GM23248 (cell line): ENCODE measurements around the gene CLMP. TPM values are rescaled to one million over a fixed set of nuclear protein-coding genes. Genes with fewer than 3 reads are reported as not detected.

Experiments
- DNase-seq: peaks from one replicate; pipeline ENCODE4 v3.0.0-alpha.2; 2015
- H2AFZ ChIP-seq: fragments of 200-600 bp; sonication (generic); 2 replicates; pipeline ENCODE4 v1.6.1; 2016; ENCODE audit warnings: antibody characterized with exemption
- H3F3A ChIP-seq: fragments of 200-600 bp; sonication (generic); 2 replicates; pipeline ENCODE4 v1.6.1; 2016; ENCODE audit warnings: mild to moderate bottlenecking, antibody characterized with exemption, mixed run types; ENCODE audit not compliant: insufficient read depth
- H3K27ac ChIP-seq: fragments of 200-600 bp; sonication (generic); 2 replicates; pipeline ENCODE4 v1.5.1; 2016; ENCODE audit warnings: mild to moderate bottlenecking
- H3K27me3 ChIP-seq: fragments of 200-600 bp; sonication (generic); replicated peaks from 2 replicates; pipeline ENCODE4 v1.6.1; 2016; ENCODE audit warnings: mild to moderate bottlenecking; ENCODE audit not compliant: insufficient read depth
- H3K36me3 ChIP-seq: fragments of 200-600 bp; sonication (generic); 2 replicates; pipeline ENCODE4 v1.6.1; 2016; ENCODE audit warnings: low read depth, mild to moderate bottlenecking
- H3K4me1 ChIP-seq: fragments of 200-600 bp; sonication (generic); 2 replicates; pipeline ENCODE4 v1.6.1; 2016; ENCODE audit warnings: mild to moderate bottlenecking; ENCODE audit not compliant: insufficient read depth
- H3K4me2 ChIP-seq: fragments of 200-600 bp; sonication (generic); one replicate; pipeline ENCODE4 v1.6.1; 2016; ENCODE audit warnings: mild to moderate bottlenecking; ENCODE audit not compliant: unreplicated experiment
- H3K4me3 ChIP-seq: fragments of 200-600 bp; sonication (generic); 2 replicates; pipeline ENCODE4 v1.5.1; 2016; ENCODE audit warnings: mild to moderate bottlenecking
- H3K79me2 ChIP-seq: fragments of 200-600 bp; sonication (generic); 2 replicates; pipeline ENCODE4 v1.6.1; 2016; ENCODE audit warnings: mild to moderate bottlenecking; ENCODE audit not compliant: insufficient read depth
- H3K9ac ChIP-seq: fragments of 200-600 bp; sonication (generic); 2 replicates; pipeline ENCODE4 v1.6.1; 2016; ENCODE audit warnings: mild to moderate bottlenecking
- H3K9me2 ChIP-seq: fragments of 200-600 bp; sonication (generic); 2 replicates; pipeline ENCODE4 v1.6.1; 2016; ENCODE audit warnings: mixed run types, mild to moderate bottlenecking, moderate library complexity; ENCODE audit not compliant: insufficient read depth
- H3K9me3 ChIP-seq: fragments of 200-600 bp; sonication (generic); one replicate; pipeline ENCODE4 v1.6.1; 2017; ENCODE audit warnings: low read depth
- H4K20me1 ChIP-seq: fragments of 200-600 bp; sonication (generic); 2 replicates; pipeline ENCODE4 v1.6.0; 2016; ENCODE audit not compliant: insufficient read depth
- EZH2 ChIP-seq: fragments of 200-600 bp; sonication (generic); IDR thresholded peaks from 2 replicates; pipeline ENCODE4 v1.6.1; 2018; ENCODE audit warnings: antibody characterized with exemption, mild to moderate bottlenecking; ENCODE audit not compliant: insufficient read depth, poor library complexity, severe bottlenecking
- EZH2phosphoT487 ChIP-seq: fragments of 200-600 bp; sonication (generic); IDR thresholded peaks from 2 replicates; pipeline ENCODE4 v1.6.1; 2018; ENCODE audit warnings: antibody characterized with exemption, moderate library complexity, mild to moderate bottlenecking, low read depth; ENCODE audit not compliant: insufficient read depth
- WGBS, 2 experiments: methylation state at CpG; one replicate each; pipeline ENCODE4 v1.1.6; 2015 to 2017; ENCODE audit warnings: low lambda C conversion rate in 2 of 2, low coverage in 1 of 2; ENCODE audit errors: missing lambda C conversion rate in 2 of 2; 5-methylcytosine and 5-hydroxymethylcytosine counted together
- in situ Hi-C: fragments of 300-500 bp; cut with MboI; formaldehyde crosslinking; loops from 2 replicates; pipeline ENCODE4 v1.15.0; 2020
- polyA plus RNA-seq: library from polyadenylated mRNA; unstranded; fragments of >200 nt; fragmentation: Nextera tagmentation; extraction: Ambion mirVana; gene quantifications from 2 replicates; pipeline ENCODE4 v1.2.1, GENCODE V29; 2016
- total RNA-seq: library from RNA; depleted of rRNA; stranded (reverse); fragments of >200 nt; shearing (Covaris generic); gene quantifications from 2 replicates; pipeline ENCODE4 v1.2.3, GENCODE V29; 2014

The CLMP gene
- total and polyA plus RNA-seq, 2 experiments from 2014 or later = 166 to 215 TPM

- no peak for DNase-seq
- Histone ChIP-seq H3F3A (peaks cover 74% of the 10 kb centered on the region), H3K27me3 (no peaks in the 10 kb centered on the region), H3K4me3 (no peak overlapping the region), H3K9me3 (no peaks in the 10 kb centered on the region), H3K4me1 (peaks cover 47% of the 10 kb centered on the region), H4K20me1 (no peaks in the 10 kb centered on the region), H3K9ac (no peak overlapping the region), H3K9me2 (no peaks in the 10 kb centered on the region), H3K79me2 (no peaks in the 10 kb centered on the region; the same call in none of the 2 replicates), H2AFZ (no peak overlapping the region), H3K4me2 (no peak overlapping the region), H3K27ac (peak overlapping the region; percentile 3; the same call in 1 of the 2 replicates), H3K36me3 (peaks cover 15% of the 10 kb centered on the region; the same call in 1 of the 2 replicates)
- WGBS, 2 experiments = 91 to 92% methylated on average over 7 of the region's 7 CpGs
- in situ Hi-C loops = no loop called here
- no peak for TF ChIP-seq EZH2
- TF ChIP-seq EZH2phosphoT487 = no peak
These were observed 30.2 kb downstream of the CLMP start for GRCh38 chr11:123164732-123165450.

GRCh38 chr11:123163621-123164020 lies 31.4 kb downstream of the CLMP start:
- TF ChIP-seq EZH2phosphoT487 (no peak), EZH2 (no peak)
- H3K79me2 ChIP-seq = no peaks in the 10 kb centered on the region; the same call in none of the 2 replicates

GRCh38 chr11:123161376-123162030 lies 33.5 kb downstream of the CLMP start:
- WGBS, 2 experiments = 54 to 56% methylated on average over 8 of the region's 8 CpGs
- DNase-seq = peak; percentile 42
- peak overlapping the region; percentile 52 for H3K4me2 ChIP-seq
- in situ Hi-C loops = no loop called here
- no peaks in the 10 kb centered on the region; the same call in none of the 2 replicates for H3K79me2 ChIP-seq
- H2AFZ ChIP-seq = no peak overlapping the region
- H3K36me3 ChIP-seq = peaks cover 28% of the 10 kb centered on the region; the same call in 1 of the 2 replicates
- H3K9me2 ChIP-seq = no peaks in the 10 kb centered on the region
- TF ChIP-seq EZH2phosphoT487 = no peak
- no peak for TF ChIP-seq EZH2
- H3K27ac ChIP-seq = peak overlapping the region; percentile 52
- H3K9ac ChIP-seq = no peak overlapping the region
- H3F3A ChIP-seq = peaks cover 71% of the 10 kb centered on the region
- peaks cover 65% of the 10 kb centered on the region for H3K4me1 ChIP-seq
- H4K20me1 ChIP-seq = no peaks in the 10 kb centered on the region
- no peaks in the 10 kb centered on the region for H3K27me3 ChIP-seq
- no peaks in the 10 kb centered on the region for H3K9me3 ChIP-seq
- no peak overlapping the region for H3K4me3 ChIP-seq

More at GRCh38 chr11:123163621-123164020, 31.4 kb downstream of the CLMP start:
- 96 to 99% methylated on average over 4 of the region's 4 CpGs for WGBS, 2 experiments
- no peak for DNase-seq
- Histone ChIP-seq H3K4me1 (peaks cover 56% of the 10 kb centered on the region), H3K4me2 (no peak overlapping the region), H3K9me3 (no peaks in the 10 kb centered on the region), H3K9me2 (no peaks in the 10 kb centered on the region), H2AFZ (no peak overlapping the region), H3K36me3 (peaks cover 22% of the 10 kb centered on the region; the same call in 1 of the 2 replicates), H3K27ac (peak overlapping the region; percentile 52; the same call in 1 of the 2 replicates), H3K4me3 (no peak overlapping the region), H4K20me1 (no peaks in the 10 kb centered on the region), H3F3A (peaks cover 75% of the 10 kb centered on the region), H3K27me3 (no peaks in the 10 kb centered on the region), H3K9ac (no peak overlapping the region; the same call in 1 of the 2 replicates)
- in situ Hi-C loops = no loop called here

GRCh38 chr11:123159183-123159857 lies 35.7 kb downstream of the CLMP start:
- Histone ChIP-seq H2AFZ (no peak overlapping the region), H3K4me3 (no peak overlapping the region), H3K4me1 (peaks cover 57% of the 10 kb centered on the region), H4K20me1 (peaks cover 5% of the 10 kb centered on the region; the same call in 1 of the 2 replicates), H3K27ac (peak overlapping the region; percentile 52), H3F3A (peaks cover 82% of the 10 kb centered on the region), H3K27me3 (no peaks in the 10 kb centered on the region), H3K36me3 (peaks cover 44% of the 10 kb centered on the region), H3K9ac (0 out of 2 replicates have a peak overlapping the region, but pooled peaks have one; percentile 20), H3K9me3 (no peaks in the 10 kb centered on the region), H3K79me2 (no peaks in the 10 kb centered on the region; the same call in none of the 2 replicates), H3K4me2 (peak overlapping the region; percentile 24), H3K9me2 (no peaks in the 10 kb centered on the region)
- DNase-seq = no peak
- WGBS, 2 experiments = 86 to 90% methylated on average over 10 of the region's 10 CpGs
- in situ Hi-C loops = no loop called here
- no peak for TF ChIP-seq EZH2phosphoT487
- TF ChIP-seq EZH2 = no peak
